ENCODE data around the gene GPSM3. TPM values are rescaled to one million over a fixed set of nuclear protein-coding genes. Genes with fewer than 3 reads are reported as not detected.
A peak's percentile ranks its signal among the peaks of the same experiment; 100 is the strongest.

Gene GPSM3
- total RNA-seq, 1 experiment from 2014 or later = 10.0 TPM

GRCh38 chr6:32179766-32180405 is 12.6 kb downstream of the GPSM3 start:
- Mint-ChIP-seq H3K9me3 (no peaks in the 10 kb centered on the region), H3K36me3 (peaks cover 23% of the 10 kb centered on the region), H3K27me3 (ENCODE audit: low read depth) (no peaks in the 10 kb centered on the region), H3K4me1 (peaks cover 22% of the 10 kb centered on the region), H3K4me3 (peak overlapping the region; percentile 82), H3K27ac (no peak overlapping the region)
- POLR2A ChIA-PET = no interaction called here
- ATAC-seq (no peak), DNase-seq (ENCODE audit: low spot score) (no peak)
- no peak for TF ChIP-seq SMAD4 (CRISPR knock-in tag; IDR thresholded peaks at IDR 0.05)
- CTCF ChIA-PET = no interaction called here

GRCh38 chr6:32178547-32179440 is 13.6 kb downstream of the GPSM3 start:
- POLR2A ChIA-PET = interaction anchor here (3.7 kb wide), 1 partner anchor 16 kb away, joined by 25 read pairs; no protein-coding TSS in a partner anchor
- no peak for DNase-seq (ENCODE audit: low spot score)
- no peak for ATAC-seq
- Mint-ChIP-seq H3K4me3 (peak overlapping the region; percentile 82), H3K36me3 (peaks cover 23% of the 10 kb centered on the region), H3K27ac (peak overlapping the region; percentile 98), H3K4me1 (peaks cover 32% of the 10 kb centered on the region), H3K9me3 (no peaks in the 10 kb centered on the region), H3K27me3 (ENCODE audit: low read depth) (no peaks in the 10 kb centered on the region)
- TF ChIP-seq ATF3 (CRISPR knock-in tag; conservative IDR thresholded peaks at IDR 0.05) (no peak), USF2 (CRISPR knock-in tag; IDR thresholded peaks at IDR 0.05) (no peak; the same call in 1 of the 2 replicates), FOXP4 (CRISPR knock-in tag; IDR thresholded peaks at IDR 0.05) (0 out of 2 replicates have a peak, but pooled peaks have one; percentile 6), USF1 (CRISPR knock-in tag; IDR thresholded peaks at IDR 0.05) (peak; percentile 66)
- CTCF ChIA-PET = interaction anchor here (0.5 to 1.3 kb wide), 3 partner anchors 10 to 64 kb away, joined by 4 to 6 read pairs (median 4); no protein-coding TSS in a partner anchor

GRCh38 chr6:32177788-32178546 is 14.5 kb downstream of the GPSM3 start, which contains the start of gene RNF5:
TSS of gene RNF5 (plus strand) at chr6:32178405. CDS start at chr6:32178512, 107 bp downstream.
- peaks cover 38% of the 10 kb centered on the region for H3K4me1 Mint-ChIP-seq
- ChIA-PET CTCF (interaction anchor here (0.6 to 2.6 kb wide), 12 partner anchors 10 to 488 kb away, joined by 3 to 30 read pairs (median 4); partner anchors contain the start of gene GPSM3), POLR2A (interaction anchor here (0.6 to 3.7 kb wide), 9 partner anchors 10 to 794 kb away, joined by 3 to 25 read pairs (median 5); partner anchors contain the start of genes FKBPL, GPSM3 and PBX2)
- no peaks in the 10 kb centered on the region for H3K9me3 Mint-ChIP-seq
- DNase-seq (ENCODE audit: low spot score) = peak; percentile 94
- H3K27ac Mint-ChIP-seq = peak within 1 kb of the TSS; percentile 98
- peaks cover 23% of the 10 kb centered on the region for H3K36me3 Mint-ChIP-seq
- peak; percentile 78 for ATAC-seq
- no peak for TF ChIP-seq NR2C2 (CRISPR knock-in tag; IDR thresholded peaks at IDR 0.05)
- 0 out of 2 replicates have a peak, but pooled peaks have one; percentile 17 for TF ChIP-seq FOXK1 (CRISPR knock-in tag; IDR thresholded peaks at IDR 0.05)
- TF ChIP-seq SMAD4 (CRISPR knock-in tag; IDR thresholded peaks at IDR 0.05) = no peak
- peak; percentile 89 for TF ChIP-seq NFYB (CRISPR knock-in tag; conservative IDR thresholded peaks at IDR 0.05; ENCODE audit: low read depth)
- 0 out of 2 replicates have a peak, but pooled peaks have one; percentile 8 for TF ChIP-seq FOXP4 (CRISPR knock-in tag; IDR thresholded peaks at IDR 0.05)
- peak; percentile 24; the same call in 1 of the 2 replicates for TF ChIP-seq MAX (CRISPR knock-in tag; IDR thresholded peaks at IDR 0.05)
- 0 out of 2 replicates have a peak, but pooled peaks have one; percentile 29 for TF ChIP-seq GABPB1 (CRISPR knock-in tag; IDR thresholded peaks at IDR 0.05)
- no peaks in the 10 kb centered on the region for H3K27me3 Mint-ChIP-seq (ENCODE audit: low read depth)
- H3K4me3 Mint-ChIP-seq = peak within 1 kb of the TSS; percentile 82
